ENCODE measurements around the gene TSPEAR.
A peak's percentile ranks its signal among the peaks of the same experiment; 100 is the strongest.
"Not testable (repeated sequence)": the region's sequence is repeated elsewhere in the genome, so short reads cannot be mapped to it uniquely, and the experiment has no call there.

Gene TSPEAR

GRCh38 chr21:44681152-44681551 lies 30.2 kb downstream of the TSPEAR start:
- no peak for DNase-seq

DNA sequence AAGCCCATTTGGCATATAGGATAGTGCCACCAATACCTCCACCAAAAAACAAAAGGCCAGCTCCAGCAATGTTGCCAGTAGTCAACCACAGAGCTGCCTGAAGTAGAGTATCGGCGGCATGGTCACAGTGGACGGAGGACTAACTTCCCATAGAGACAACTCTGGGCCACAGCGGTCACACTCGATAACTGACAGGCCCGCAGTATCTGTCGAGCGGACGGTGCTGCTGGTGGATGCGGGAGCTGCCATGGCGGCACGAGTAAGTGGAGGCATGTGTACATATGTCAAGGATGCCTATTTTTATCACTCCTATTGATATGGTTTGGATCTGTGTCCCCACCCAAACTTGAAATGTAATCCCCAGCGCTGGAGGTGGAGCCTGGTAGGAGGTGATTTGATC lies 33.5 kb downstream of the TSPEAR start:
- no peak for DNase-seq

GRCh38 chr21:44671911-44672310 lies 39.5 kb downstream of the TSPEAR start:
- no peak for DNase-seq

DNA sequence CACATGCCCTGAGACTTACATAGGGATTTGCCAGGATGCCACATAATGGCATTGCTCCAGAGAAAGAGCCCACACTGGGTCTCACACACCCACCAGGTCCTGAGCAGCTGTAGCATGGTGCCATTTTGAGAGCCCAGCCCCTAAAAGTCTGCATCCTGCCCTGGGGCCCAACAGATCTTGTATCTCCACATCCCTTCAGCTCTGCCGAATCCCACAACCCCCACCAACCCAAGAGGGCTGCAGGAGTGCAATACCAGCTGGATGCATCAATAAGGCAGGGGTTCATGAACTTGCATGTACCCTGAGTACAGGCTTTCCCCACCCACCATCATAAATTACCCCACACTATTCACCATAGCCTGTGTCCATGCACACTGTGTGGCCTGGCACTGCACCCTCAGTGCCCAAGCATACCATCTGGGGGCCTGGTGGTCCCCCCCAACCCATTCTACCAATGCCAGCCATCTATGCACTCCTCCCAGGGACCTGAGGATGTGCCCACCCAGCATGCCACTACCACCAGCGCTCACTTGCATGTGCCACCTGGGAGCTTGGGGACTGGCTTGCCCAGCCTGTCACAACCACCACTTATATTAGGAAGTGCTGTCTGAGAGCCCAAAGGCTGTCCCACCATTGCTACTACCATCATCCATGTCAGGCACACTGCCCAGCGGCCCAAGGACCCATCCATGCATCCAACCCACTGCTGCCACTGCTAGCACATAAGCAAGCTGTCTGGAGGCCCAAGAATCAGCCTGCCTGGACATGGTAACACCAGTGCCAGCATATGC lies 40.5 kb downstream of the TSPEAR start:
- no peak for DNase-seq

GRCh38 chr21:44667612-44668011 lies 43.8 kb downstream of the TSPEAR start:
- DNase-seq: no peak

DNA sequence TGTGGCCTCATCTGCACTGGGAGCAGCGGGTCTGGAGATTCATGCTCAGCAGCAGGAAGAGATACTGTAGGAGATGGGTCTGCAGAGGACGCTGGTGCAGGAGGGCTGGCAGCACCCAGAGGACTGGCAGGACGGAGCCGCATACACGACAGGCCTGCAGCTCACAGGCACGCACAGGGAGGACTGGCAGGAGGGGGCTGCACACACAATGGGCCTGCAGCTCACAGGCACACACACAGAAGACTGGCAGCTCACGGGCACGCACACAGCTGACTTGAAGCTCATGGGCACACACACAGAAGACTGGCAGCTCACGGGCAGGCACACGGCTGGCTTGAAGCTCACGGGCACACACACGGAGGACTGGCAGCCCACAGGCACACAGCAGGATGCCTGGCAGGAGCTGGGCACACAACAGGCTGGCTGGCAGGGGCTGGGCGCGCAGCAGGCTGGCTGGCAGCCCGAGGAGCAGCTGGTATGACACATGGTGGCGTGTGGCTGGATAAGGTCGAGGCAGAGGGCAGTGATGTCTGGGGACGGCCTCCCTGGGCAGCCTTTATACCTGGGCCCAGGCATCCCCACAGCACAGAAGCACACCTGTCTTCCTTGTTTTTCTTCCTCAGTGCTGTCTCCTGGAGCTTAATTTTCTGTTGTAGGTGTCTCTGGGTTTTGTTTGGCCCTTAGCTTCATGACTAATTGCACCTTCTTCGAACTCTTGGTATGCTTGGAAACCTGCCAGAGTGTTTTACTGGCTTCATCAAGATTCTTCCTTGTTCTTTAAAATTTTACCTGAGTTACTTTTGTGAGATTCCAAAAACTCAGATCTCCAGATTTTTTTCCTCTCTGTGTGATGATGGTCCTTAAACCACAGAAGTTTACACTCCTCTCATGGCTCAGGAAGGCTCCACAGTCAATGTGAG lies 44.7 kb downstream of the TSPEAR start, which contains the start of gene KRTAP12-2:
KRTAP12-2 (minus strand) TSS at position 527 of the 920 bp plus-strand sequence; CDS start at position 486, 41 bp downstream.
- DNase-seq: no peak

GRCh38 chr21:44664691-44665090 lies 46.7 kb downstream of the TSPEAR start:
- DNase-seq: no peak

DNA sequence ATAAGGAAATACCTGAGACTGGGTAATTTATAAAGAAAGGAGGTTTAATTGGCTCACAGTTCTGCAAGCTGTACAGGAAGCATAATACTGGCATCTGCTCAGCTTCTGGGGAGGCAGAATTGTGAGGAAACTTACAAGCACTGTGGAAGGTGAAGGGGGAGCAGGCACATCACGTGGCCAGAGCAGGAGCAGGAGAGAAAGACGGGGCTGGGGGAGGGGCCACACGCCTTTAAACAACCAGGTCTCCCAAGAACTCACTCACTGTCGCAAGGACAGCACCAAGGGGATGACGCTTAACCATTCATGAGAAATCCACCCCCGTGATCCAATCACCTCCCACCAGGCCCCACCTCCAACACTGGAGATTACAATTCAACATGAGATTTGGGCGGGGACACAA lies 49.8 kb downstream of the TSPEAR start:
- DNase-seq: not testable (repeated sequence)

DNA sequence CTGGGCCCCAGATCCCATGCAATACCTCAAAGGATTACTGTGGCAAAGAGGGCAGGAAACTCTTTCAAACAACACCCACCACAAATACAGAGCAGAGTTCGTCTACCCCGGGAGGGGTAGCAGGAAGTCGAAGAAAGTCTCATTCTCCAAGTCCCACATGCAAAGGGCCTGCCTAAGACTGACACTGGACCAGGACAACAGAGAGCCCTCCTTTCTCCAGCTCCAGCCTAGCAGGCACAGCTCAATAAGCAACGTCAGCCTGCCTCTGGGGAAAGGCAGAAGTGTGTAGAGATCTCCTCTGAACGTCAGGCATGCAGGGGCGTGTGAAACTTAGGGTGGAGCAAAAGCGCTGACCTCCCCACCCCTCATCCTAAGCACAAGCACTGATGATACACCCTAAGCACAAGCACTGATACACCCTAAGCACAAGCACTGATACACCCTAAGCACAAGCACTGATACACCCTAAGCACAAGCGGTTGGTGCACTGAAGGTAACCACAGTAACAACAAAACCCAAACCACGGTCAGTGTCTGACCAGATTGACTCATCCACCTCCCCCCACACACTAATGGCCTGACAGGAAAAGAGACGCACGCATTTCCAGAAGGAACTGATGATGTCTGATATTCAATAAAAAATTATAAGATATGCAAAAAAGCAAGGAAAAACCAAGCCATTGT lies 52.3 kb downstream of the TSPEAR start:
- no peak for DNase-seq

- DNase-seq: no peak
Observed at GRCh38 chr21:44658541-44658910, 52.8 kb downstream of the TSPEAR start.

DNA sequence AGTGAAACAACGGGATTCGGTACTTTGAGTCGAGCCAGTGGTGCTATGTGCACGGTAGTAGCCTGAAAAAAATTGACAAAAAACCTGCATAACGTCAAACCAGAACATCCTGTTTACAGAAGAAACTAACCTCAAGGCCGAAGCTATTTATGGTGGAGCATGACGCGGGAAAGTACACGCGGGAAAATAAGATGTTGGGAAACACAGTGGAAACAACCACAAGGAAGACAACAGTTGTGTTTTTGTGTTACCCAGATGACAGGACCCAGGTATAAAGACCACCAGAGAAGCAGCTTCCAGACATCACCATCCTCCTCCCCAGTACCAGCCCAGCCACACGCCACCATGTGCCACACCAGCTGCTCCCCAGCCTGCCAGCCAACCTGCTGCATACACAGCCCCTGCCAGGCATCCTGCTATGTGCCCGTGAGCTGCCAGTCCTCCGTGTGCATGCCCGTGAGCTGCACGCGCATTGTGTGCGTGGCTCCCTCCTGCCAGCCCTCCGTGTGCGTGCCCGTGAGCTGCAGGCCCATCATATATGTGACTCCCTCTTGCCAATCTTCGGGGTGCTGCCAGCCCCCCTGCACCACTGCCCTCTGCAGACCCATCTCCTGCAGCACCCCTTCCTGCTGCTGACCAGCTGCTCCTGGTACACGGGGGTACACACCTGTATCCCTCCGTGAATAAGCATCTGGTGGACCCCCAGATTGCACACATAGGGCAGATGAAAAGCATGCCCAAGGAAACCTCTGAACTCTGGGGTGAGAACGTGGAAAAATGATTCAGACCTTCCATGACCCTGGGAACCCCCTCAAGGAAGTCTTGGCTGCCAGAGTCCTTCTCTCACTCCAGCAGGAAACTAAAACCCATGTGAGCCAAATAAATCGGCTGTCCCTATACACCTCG lies 53.5 kb downstream of the TSPEAR start, which contains the start of gene KRTAP12-3:
KRTAP12-3 (plus strand) TSS at position 298 of the 906 bp plus-strand sequence; CDS start at position 346, 48 bp downstream.
- peak; percentile 33 for DNase-seq

- DNase-seq: no peak
Observed at GRCh38 chr21:44656868-44657267, 54.5 kb downstream of the TSPEAR start.

- no peak for DNase-seq
Observed at GRCh38 chr21:44654576-44655175, 56.7 kb downstream of the TSPEAR start, which contains the start of gene KRTAP12-4. KRTAP12-4 (minus strand) TSS chr21:44654659; CDS start chr21:44654614, 45 bp downstream.

DNA sequence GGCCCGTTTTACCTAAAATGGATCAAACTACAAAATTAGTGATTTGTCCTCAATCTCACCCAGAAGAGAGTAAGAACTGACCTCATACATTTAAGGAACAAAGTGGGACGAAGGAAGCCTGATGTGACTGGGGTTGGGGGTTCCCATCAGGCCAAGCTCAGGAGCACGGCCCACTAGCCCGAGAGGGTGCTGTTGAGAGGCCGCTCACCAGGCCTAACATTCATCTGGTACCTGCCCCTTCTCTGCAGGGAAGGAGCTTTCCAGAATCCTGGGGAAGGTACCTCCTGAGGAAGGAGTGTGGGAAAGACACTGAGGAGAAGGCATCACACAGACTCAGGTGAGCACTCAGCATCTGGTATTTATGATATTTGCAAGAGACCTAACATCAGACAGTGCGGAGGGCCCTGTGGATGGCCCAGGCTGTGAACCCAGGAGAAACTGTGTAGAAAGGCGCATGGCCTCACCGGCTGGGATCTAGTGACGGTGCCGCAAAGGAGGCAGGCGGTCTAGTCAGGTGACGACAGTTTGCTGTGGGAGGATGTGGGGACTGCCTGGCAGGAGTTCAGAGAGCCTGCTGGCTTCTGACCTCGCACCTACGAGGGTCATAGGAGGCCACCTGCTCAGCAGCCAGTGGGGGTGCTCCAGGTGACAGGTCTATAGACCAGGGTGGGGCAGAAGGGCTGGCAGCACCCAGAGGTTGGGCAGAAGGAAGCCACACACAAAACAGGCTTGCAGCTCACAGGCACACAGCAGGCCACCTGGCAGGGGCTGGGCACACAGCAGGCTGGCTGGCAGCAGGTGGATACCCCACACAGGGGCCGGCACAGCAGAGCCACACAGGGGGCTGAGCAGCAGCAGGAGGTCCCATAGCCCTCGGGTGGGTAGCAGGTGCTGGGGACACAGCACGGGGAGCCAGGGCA lies 57.5 kb downstream of the TSPEAR start:
- peak; percentile 47 for DNase-seq

GRCh38 chr21:44653123-44653522 lies 58.2 kb downstream of the TSPEAR start:
- no peak for DNase-seq

GRCh38 chr21:44650973-44651675 lies 60.2 kb downstream of the TSPEAR start:
- no peak for DNase-seq

- no peak for DNase-seq
Observed at GRCh38 chr21:44650265-44650972, 61.0 kb downstream of the TSPEAR start.

DNA sequence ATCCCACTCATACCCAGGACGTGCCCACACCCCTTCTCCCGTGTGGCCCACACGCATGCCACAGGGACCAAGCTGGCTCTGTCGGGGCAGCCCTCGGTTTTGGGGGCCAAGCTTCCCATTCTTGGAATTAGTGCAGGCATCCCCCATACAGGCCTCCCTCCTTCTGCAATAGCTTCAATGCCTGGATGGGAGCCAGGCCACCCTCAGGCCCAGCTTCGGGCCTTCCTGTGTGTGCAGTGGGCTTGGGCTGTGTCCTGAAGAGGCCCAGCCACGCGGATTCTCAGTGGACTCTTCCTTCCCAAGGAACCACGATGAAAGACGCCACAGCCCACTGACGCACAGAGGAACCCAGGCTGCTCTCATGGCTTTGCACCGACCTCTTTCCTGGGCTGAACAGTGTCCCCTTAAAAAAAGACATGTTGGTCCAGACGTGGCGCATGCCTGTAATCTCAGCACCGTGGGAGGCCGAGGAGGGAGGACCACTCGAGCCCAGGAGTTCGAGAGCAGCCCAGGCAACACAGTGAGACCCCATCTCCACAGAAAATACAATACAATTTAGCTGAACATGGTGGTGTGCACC lies 61.8 kb downstream of the TSPEAR start:
- DNase-seq: no peak
